Left ventricle myocardium inferior (tissue), 1 donor: ENCODE results near the gene PAN3. TPM values are rescaled to one million over a fixed set of nuclear protein-coding genes. Genes with fewer than 3 reads are reported as not detected.

Source experiments
- DNase-seq: peaks from one replicate; pipeline ENCODE4 v3.0.0-alpha.2; 2020
- H3K27ac ChIP-seq: fragments of 200-600 bp; replicated peaks from 2 replicates; pipeline ENCODE4 v1.8.0; 2021
- H3K27me3 ChIP-seq: fragments of 200-600 bp; 2 replicates; pipeline ENCODE4 v1.8.0; 2021; ENCODE audit warnings: low read depth
- H3K36me3 ChIP-seq: fragments of 200-600 bp; 2 replicates; pipeline ENCODE4 v1.8.0; 2021
- H3K4me1 ChIP-seq: fragments of 200-600 bp; 2 replicates; pipeline ENCODE4 v1.8.0; 2021
- H3K4me3 ChIP-seq: fragments of 200-600 bp; 2 replicates; pipeline ENCODE4 v1.8.0; 2021; ENCODE audit warnings: mild to moderate bottlenecking, moderate library complexity
- H3K9me3 ChIP-seq: fragments of 200-600 bp; replicated peaks from 2 replicates; pipeline ENCODE4 v1.8.0; 2021
- intact Hi-C: fragments of 100-400 bp; cut with micrococcal nuclease; formaldehyde crosslinking; loops from one replicate; pipeline ENCODE4 v1.11.0; 2022
- total RNA-seq: library from RNA; stranded (reverse); fragmentation: NEBNext Ultra II Directional; extraction: Animal tissue kit (Norgen Biotek cat#: 25700); gene quantifications from one replicate; pipeline ENCODE4 v1.2.1, GENCODE V29; 2021
- TF ChIP-seq, protein P1 (sequence below): fragments of 200-600 bp; IDR thresholded peaks from 2 replicates; pipeline ENCODE4 v1.8.0; 2021; ENCODE audit warnings: antibody characterized with exemption, mild to moderate bottlenecking, borderline replicate concordance
- donor health status: DM: no; HTN: yes; CAD: no; lungs with severe emphysema.

The PAN3 gene
- total RNA-seq, 1 donor from 2014 or later = 9.6 TPM

DNA sequence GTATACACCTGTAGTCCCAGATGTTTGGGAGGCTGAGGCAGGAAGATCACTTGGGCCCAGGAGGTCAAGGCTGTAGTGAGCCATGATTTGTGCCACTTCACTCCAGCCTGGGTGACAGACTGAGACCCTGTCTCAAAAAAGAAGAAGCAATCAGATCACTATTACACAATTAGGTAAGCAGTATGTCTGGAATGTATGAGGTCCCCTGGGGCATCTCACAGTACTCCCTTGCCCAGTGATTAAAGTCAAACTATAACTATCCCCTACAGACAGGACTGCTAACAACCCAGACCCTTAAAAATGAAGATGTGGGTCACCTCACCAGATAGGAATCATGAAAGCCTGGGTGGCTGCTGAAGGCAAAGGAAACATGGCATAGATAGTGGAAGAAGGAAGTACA lies 9.4 kb upstream of the PAN3 start:
- DNase-seq = no peak
- TF ChIP-seq, protein P1, sequence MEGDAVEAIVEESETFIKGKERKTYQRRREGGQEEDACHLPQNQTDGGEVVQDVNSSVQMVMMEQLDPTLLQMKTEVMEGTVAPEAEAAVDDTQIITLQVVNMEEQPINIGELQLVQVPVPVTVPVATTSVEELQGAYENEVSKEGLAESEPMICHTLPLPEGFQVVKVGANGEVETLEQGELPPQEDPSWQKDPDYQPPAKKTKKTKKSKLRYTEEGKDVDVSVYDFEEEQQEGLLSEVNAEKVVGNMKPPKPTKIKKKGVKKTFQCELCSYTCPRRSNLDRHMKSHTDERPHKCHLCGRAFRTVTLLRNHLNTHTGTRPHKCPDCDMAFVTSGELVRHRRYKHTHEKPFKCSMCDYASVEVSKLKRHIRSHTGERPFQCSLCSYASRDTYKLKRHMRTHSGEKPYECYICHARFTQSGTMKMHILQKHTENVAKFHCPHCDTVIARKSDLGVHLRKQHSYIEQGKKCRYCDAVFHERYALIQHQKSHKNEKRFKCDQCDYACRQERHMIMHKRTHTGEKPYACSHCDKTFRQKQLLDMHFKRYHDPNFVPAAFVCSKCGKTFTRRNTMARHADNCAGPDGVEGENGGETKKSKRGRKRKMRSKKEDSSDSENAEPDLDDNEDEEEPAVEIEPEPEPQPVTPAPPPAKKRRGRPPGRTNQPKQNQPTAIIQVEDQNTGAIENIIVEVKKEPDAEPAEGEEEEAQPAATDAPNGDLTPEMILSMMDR = no peak
- intact Hi-C loops = no loop called here
- H3K27me3 ChIP-seq = peaks cover 5% of the 10 kb centered on the region
- H3K4me3 ChIP-seq = no peak overlapping the region
- H3K36me3 ChIP-seq = no peaks in the 10 kb centered on the region
- H3K4me1 ChIP-seq = no peaks in the 10 kb centered on the region
- no peaks in the 10 kb centered on the region for H3K9me3 ChIP-seq
- H3K27ac ChIP-seq = no peak overlapping the region

GRCh38 chr13:28129911-28130693 lies 8.2 kb upstream of the PAN3 start:
- no peaks in the 10 kb centered on the region for H3K9me3 ChIP-seq
- no peak for DNase-seq
- no peak overlapping the region for H3K4me3 ChIP-seq
- H3K27me3 ChIP-seq = no peaks in the 10 kb centered on the region
- H3K4me1 ChIP-seq = no peaks in the 10 kb centered on the region
- no peaks in the 10 kb centered on the region for H3K36me3 ChIP-seq
- H3K27ac ChIP-seq = no peak overlapping the region
- intact Hi-C loops = no loop called here
- TF ChIP-seq, protein P1 = no peak

DNA sequence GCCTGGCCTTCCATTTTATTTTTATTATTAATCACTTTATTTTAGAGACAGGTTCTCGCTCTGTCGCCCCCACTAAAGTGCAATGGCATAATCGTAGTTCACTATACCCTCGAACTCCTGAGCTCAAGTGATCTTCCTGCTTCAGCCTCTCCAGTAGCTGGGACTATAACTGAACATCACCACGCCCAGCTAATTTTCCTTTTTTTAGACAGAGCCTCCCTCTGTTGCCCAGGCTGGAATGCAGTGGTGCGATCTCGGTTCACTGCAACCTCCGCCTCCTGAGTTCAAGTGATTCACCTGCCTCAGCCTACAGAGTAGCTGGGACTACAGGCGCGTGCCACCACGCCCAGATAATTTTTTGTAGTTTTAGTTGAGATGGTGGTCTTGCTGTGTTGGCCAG lies 6.7 kb upstream of the PAN3 start:
- Histone ChIP-seq H3K4me3 (no peak overlapping the region), H3K4me1 (peaks cover 2% of the 10 kb centered on the region), H3K27me3 (no peaks in the 10 kb centered on the region), H3K27ac (no peak overlapping the region), H3K36me3 (no peaks in the 10 kb centered on the region), H3K9me3 (no peaks in the 10 kb centered on the region)
- TF ChIP-seq, protein P1 = no peak
- no peak for DNase-seq
- intact Hi-C loops = no loop called here

- Histone ChIP-seq H3K4me3 (peak overlapping the region; percentile 100), H3K36me3 (no peaks in the 10 kb centered on the region), H3K9me3 (no peaks in the 10 kb centered on the region), H3K27ac (peak overlapping the region; percentile 99), H3K4me1 (peaks cover 46% of the 10 kb centered on the region), H3K27me3 (no peaks in the 10 kb centered on the region)
- no peak for DNase-seq
- intact Hi-C loops = no loop called here
- TF ChIP-seq, protein P1 = no peak
Measured at GRCh38 chr13:28136916-28137315, 1.4 kb upstream of the PAN3 start.

DNA sequence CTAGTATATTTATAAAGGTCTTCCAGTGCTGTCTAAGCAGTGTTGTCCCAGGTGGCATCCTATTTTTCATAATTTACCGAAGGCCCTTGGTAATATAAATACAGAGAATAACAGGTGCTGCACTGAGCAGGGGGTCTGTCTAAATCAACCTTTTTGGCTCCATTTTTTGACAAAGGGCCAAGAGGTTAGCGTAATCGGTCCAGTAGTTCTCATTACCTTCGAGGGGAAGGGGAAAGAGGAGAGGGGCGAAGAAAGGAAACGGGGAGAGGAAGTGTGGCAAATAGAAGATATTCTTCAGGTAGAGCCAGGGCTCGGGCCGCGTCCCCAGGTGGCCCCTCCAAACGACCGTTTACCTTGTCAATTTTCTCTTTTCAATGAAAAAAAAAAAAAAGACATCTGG lies 749 bp upstream of the PAN3 start:
- no peak for DNase-seq
- Histone ChIP-seq H3K9me3 (no peaks in the 10 kb centered on the region), H3K36me3 (no peaks in the 10 kb centered on the region), H3K4me1 (peaks cover 51% of the 10 kb centered on the region), H3K4me3 (peak overlapping the region; percentile 100), H3K27ac (peak overlapping the region; percentile 99), H3K27me3 (no peaks in the 10 kb centered on the region)
- TF ChIP-seq, protein P1 = no peak
- intact Hi-C loops = no loop called here
